Smooth muscle cell (in vitro differentiated cells): ENCODE results near the gene SAMMSON. TPM values are rescaled to one million over a fixed set of nuclear protein-coding genes. Genes with fewer than 3 reads are reported as not detected.

Source experiments
- DNase-seq: peaks from one replicate; lab custom pipeline; 2025; ENCODE audit not compliant: unreplicated experiment; lab: John Stamatoyannopoulos, UW
- H2AFZ ChIP-seq: fragments of 200-600 bp; sonication (generic); 2 replicates; pipeline ENCODE4 v1.6.0; 2016; ENCODE audit warnings: antibody characterized with exemption, low read depth, mild to moderate bottlenecking
- H3F3A ChIP-seq: fragments of 200-600 bp; sonication (generic); 2 replicates; pipeline ENCODE4 v1.6.0; 2017; ENCODE audit warnings: antibody characterized with exemption, low read depth
- H3K27ac ChIP-seq: fragments of 200-600 bp; sonication (generic); 2 replicates; pipeline ENCODE4 v1.5.1; 2016; ENCODE audit warnings: low read depth, mild to moderate bottlenecking
- H3K27me3 ChIP-seq: fragments of 200-600 bp; sonication (generic); 2 replicates; pipeline ENCODE4 v1.6.1; 2016; ENCODE audit warnings: low read depth, mild to moderate bottlenecking
- H3K36me3 ChIP-seq: fragments of 200-600 bp; sonication (generic); 2 replicates; pipeline ENCODE4 v1.5.1; 2016; ENCODE audit warnings: low read depth
- H3K4me1 ChIP-seq: fragments of 200-600 bp; sonication (generic); 2 replicates; pipeline ENCODE4 v1.5.1; 2016; ENCODE audit warnings: low read depth
- H3K4me2 ChIP-seq: fragments of 200-600 bp; sonication (generic); 2 replicates; pipeline ENCODE4 v1.6.0; 2016; ENCODE audit warnings: mild to moderate bottlenecking
- H3K4me3 ChIP-seq: fragments of 200-600 bp; sonication (generic); 2 replicates; pipeline ENCODE4 v1.5.1; 2016; ENCODE audit warnings: mild to moderate bottlenecking
- H3K79me2 ChIP-seq: fragments of 200-600 bp; sonication (generic); 2 replicates; pipeline ENCODE4 v1.6.0; 2016; ENCODE audit warnings: low read depth, mild to moderate bottlenecking
- H3K9ac ChIP-seq: fragments of 200-600 bp; sonication (generic); 2 replicates; pipeline ENCODE4 v1.6.0; 2016; ENCODE audit warnings: low read depth
- H3K9me3 ChIP-seq: fragments of 200-600 bp; sonication (generic); replicated peaks from 2 replicates; pipeline ENCODE4 v1.5.1; 2016; ENCODE audit warnings: low read depth
- H4K20me1 ChIP-seq: fragments of 200-600 bp; sonication (generic); 2 replicates; pipeline ENCODE4 v1.6.0; 2016; ENCODE audit warnings: low read depth
- CTCF ChIP-seq: fragments of 200-600 bp; sonication (generic); IDR thresholded peaks from 2 replicates; pipeline ENCODE4 v1.5.1; 2017; ENCODE audit warnings: borderline replicate concordance, mild to moderate bottlenecking, antibody characterized with exemption; ENCODE audit not compliant: insufficient read depth, poor library complexity, severe bottlenecking
- WGBS: methylation state at CpG from one replicate; pipeline ENCODE4 v1.1.7; 2016; ENCODE audit warnings: low lambda C conversion rate; 5-methylcytosine and 5-hydroxymethylcytosine counted together
- polyA plus RNA-seq: library from polyadenylated mRNA; unstranded; fragments of >200 nt; fragmentation: Nextera tagmentation; extraction: Ambion mirVana; gene quantifications from 2 replicates; pipeline ENCODE4 v1.2.1, GENCODE V29; 2016
- total RNA-seq: library from RNA; depleted of rRNA; stranded (reverse); fragments of >200 nt; gene quantifications from 2 replicates; pipeline ENCODE4 v1.2.3, GENCODE V29; 2014

SAMMSON gene
- total and polyA plus RNA-seq, 2 experiments from 2014 or later, result not detected

GRCh38 chr3:69986419-69986818 lies 13.1 kb upstream of the SAMMSON start:
- Histone ChIP-seq H3K4me1 (no peaks in the 10 kb centered on the region), H3K27me3 (no peaks in the 10 kb centered on the region), H3F3A (no peaks in the 10 kb centered on the region), H3K9me3 (no peaks in the 10 kb centered on the region), H3K4me2 (no peak overlapping the region), H3K4me3 (no peak overlapping the region), H3K79me2 (no peaks in the 10 kb centered on the region), H3K9ac (no peak overlapping the region), H3K36me3 (no peaks in the 10 kb centered on the region), H3K27ac (no peak overlapping the region), H2AFZ (no peak overlapping the region), H4K20me1 (no peaks in the 10 kb centered on the region)
- no peak for DNase-seq
- no peak for TF ChIP-seq CTCF
- 89% methylated on average over 6 of the region's 6 CpGs for WGBS

DNA sequence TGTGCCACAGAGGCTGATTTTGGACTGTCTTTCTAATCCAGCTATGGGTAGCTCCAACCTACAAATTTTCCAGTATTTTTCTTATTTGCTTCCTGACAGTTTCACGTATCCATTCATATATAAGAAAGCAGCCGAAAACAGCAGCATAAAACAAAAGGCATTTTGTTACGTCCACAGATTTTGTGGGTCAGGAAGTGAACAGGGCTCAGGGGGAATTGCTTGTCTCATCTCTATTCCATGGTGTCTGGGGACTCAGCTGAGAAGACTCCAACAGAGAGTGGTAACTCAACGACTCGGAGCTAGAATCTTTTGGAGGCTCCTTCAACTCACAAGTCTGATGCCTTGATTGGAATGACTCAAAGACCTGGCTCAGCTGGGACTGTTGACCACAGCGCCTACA lies 11.7 kb upstream of the SAMMSON start:
- H3F3A ChIP-seq, result no peaks in the 10 kb centered on the region
- WGBS, result 78% methylated on average over 6 of the region's 6 CpGs
- H3K27ac ChIP-seq, result no peak overlapping the region
- no peaks in the 10 kb centered on the region for H3K27me3 ChIP-seq
- no peak for DNase-seq
- no peak overlapping the region for H2AFZ ChIP-seq
- H3K9ac ChIP-seq, result no peak overlapping the region
- H3K79me2 ChIP-seq, result no peaks in the 10 kb centered on the region
- no peak for TF ChIP-seq CTCF
- H4K20me1 ChIP-seq, result no peaks in the 10 kb centered on the region
- H3K4me3 ChIP-seq, result no peak overlapping the region
- no peaks in the 10 kb centered on the region for H3K36me3 ChIP-seq
- no peaks in the 10 kb centered on the region for H3K9me3 ChIP-seq
- H3K4me1 ChIP-seq, result no peaks in the 10 kb centered on the region
- H3K4me2 ChIP-seq, result no peak overlapping the region

DNA sequence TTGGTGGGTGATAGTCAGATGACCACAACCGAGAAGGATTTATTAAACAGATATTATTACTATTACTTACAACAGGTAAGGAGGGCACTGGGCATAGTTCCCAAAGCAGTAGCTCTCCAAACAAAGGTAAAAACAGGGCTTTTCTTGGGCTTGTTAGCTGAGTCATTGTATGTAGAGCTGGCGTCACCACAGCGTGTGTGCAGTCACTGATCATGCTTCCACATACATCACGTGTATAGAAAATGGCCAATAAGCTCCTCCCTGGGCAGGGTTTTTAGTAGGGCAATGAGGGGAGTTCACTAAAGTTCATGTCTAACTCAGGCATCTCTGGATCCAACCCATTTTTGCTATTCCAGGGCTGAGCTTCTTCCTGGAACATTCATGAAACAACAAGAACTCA lies 5.8 kb upstream of the SAMMSON start:
- no peaks in the 10 kb centered on the region for H3K27me3 ChIP-seq
- no peak overlapping the region for H2AFZ ChIP-seq
- H3K9me3 ChIP-seq, result no peaks in the 10 kb centered on the region
- no peaks in the 10 kb centered on the region for H3K36me3 ChIP-seq
- no peaks in the 10 kb centered on the region for H3F3A ChIP-seq
- no peak for DNase-seq
- no peak overlapping the region for H3K27ac ChIP-seq
- no peaks in the 10 kb centered on the region for H3K4me1 ChIP-seq
- H3K4me3 ChIP-seq, result no peak overlapping the region
- H3K79me2 ChIP-seq, result no peaks in the 10 kb centered on the region
- H4K20me1 ChIP-seq, result no peaks in the 10 kb centered on the region
- H3K9ac ChIP-seq, result no peak overlapping the region
- TF ChIP-seq CTCF, result no peak
- WGBS, result 94% methylated on average over 4 of the region's 4 CpGs
- no peak overlapping the region for H3K4me2 ChIP-seq

DNA sequence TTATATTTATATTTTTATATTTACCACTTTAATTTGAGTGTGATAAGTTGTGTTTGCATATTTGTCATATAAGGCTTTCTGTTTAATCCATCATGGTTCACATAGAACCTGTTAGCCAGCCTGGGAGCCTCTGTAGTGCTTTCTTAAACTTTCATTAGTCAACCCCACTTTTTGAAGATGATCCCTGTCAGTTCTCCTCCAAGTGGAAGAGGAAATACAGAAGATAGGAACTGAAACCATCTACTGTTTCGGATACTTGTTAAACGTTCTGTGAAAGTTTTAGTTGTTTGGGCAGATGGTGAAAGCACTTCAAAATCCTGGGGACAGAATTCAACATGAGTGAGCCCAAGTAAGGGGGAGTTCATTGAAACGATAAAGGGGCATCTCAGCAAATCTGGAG lies 4.6 kb upstream of the SAMMSON start:
- Histone ChIP-seq H3K36me3 (no peaks in the 10 kb centered on the region), H3K9ac (no peak overlapping the region), H3F3A (no peaks in the 10 kb centered on the region), H3K27me3 (no peaks in the 10 kb centered on the region), H2AFZ (no peak overlapping the region), H4K20me1 (no peaks in the 10 kb centered on the region), H3K79me2 (no peaks in the 10 kb centered on the region), H3K4me2 (no peak overlapping the region), H3K27ac (no peak overlapping the region), H3K4me1 (no peaks in the 10 kb centered on the region), H3K4me3 (no peak overlapping the region), H3K9me3 (no peaks in the 10 kb centered on the region)
- DNase-seq, result no peak
- 79% methylated on average over 3 of the region's 3 CpGs for WGBS
- no peak for TF ChIP-seq CTCF
